CD4-positive, alpha-beta T cell treated with Interferon alpha-2 for 1 hour (primary cell): ENCODE data around the gene GRAP2.
A peak's percentile ranks its signal among the peaks of the same experiment; 100 is the strongest.

Experiments used
- DNase-seq, 2 donors: peaks; one replicate each; pipeline ENCODE4 v3.0.0-alpha.2; 2020 to 2022

GRAP2 gene

GRCh38 chr22:39997421-39997820, 96.5 kb downstream of the GRAP2 start:
- no peak for DNase-seq

- DNase-seq: no peak
These were observed 97.2 kb downstream of the GRAP2 start for GRCh38 chr22:39997939-39998726.

GRCh38 chr22:39999144-39999757, 98.4 kb downstream of the GRAP2 start:
- DNase-seq: no peak

- no peak for DNase-seq
These were observed 99.3 kb downstream of the GRAP2 start for GRCh38 chr22:40000171-40000570.

GRCh38 chr22:40001106-40001505, 100.2 kb downstream of the GRAP2 start:
- no peak for DNase-seq

- no peak for DNase-seq
These were observed 101.1 kb downstream of the GRAP2 start for GRCh38 chr22:40001800-40002577.

- DNase-seq: no peak
These were observed 102.2 kb downstream of the GRAP2 start for GRCh38 chr22:40002935-40003715.

- DNase-seq: no peak
These were observed 104.0 kb downstream of the GRAP2 start for GRCh38 chr22:40004836-40005235.

GRCh38 chr22:40006641-40007040, 105.8 kb downstream of the GRAP2 start:
- no peak for DNase-seq

GRCh38 chr22:40007853-40008710, 107.2 kb downstream of the GRAP2 start:
- DNase-seq: peak in 1 of 2 donors; percentile 36

- DNase-seq: no peak
These were observed 107.9 kb downstream of the GRAP2 start for GRCh38 chr22:40008726-40009291.

GRCh38 chr22:40009292-40009774, 108.4 kb downstream of the GRAP2 start:
- no peak for DNase-seq

GRCh38 chr22:40009951-40010671, 109.2 kb downstream of the GRAP2 start:
- DNase-seq: peak; percentile 22 to 29

GRCh38 chr22:40010746-40011145, 109.9 kb downstream of the GRAP2 start:
- DNase-seq: no peak

- no peak for DNase-seq
These were observed 113.9 kb downstream of the GRAP2 start for GRCh38 chr22:40014667-40015248.

- DNase-seq: no peak
These were observed 114.6 kb downstream of the GRAP2 start for GRCh38 chr22:40015358-40015976.

- no peak for DNase-seq
These were observed 117.2 kb downstream of the GRAP2 start for GRCh38 chr22:40018051-40018450.

GRCh38 chr22:40019100-40019499, 118.2 kb downstream of the GRAP2 start:
- no peak for DNase-seq

GRCh38 chr22:40020956-40021355, 120.1 kb downstream of the GRAP2 start:
- no peak for DNase-seq
